Gastrocnemius medialis (tissue), 4 donors: ENCODE measurements around the gene TIPARP. TPM values are rescaled to one million over a fixed set of nuclear protein-coding genes. Genes with fewer than 3 reads are reported as not detected.

ENCODE experiments used
- ATAC-seq, 2 donors: fragments of 150-250 bp; one replicate each; pipeline ENCODE4 v1.9.1; 2016
- DNase-seq, 2 donors: peaks; one replicate each; pipeline ENCODE4 v3.0.0-alpha.2; 2019
- H3K27ac ChIP-seq, 4 donors: fragments of 200-600 bp; sonication (generic); 1 replicate in 1 of 4; 2 replicates in 3 of 4; pipeline ENCODE4 v1.5.1; 2016 to 2018; ENCODE audit warnings: mild to moderate bottlenecking in 2 of 4, moderate library complexity in 1 of 4
- H3K27me3 ChIP-seq, 3 donors: fragments of 200-600 bp; sonication (generic) in 2 of 3; 1 replicate in 1 of 3; 2 replicates in 2 of 3; pipeline versions ENCODE4 v1.5.1 to v1.6.0; 2016 to 2019; ENCODE audit warnings: mild to moderate bottlenecking in 1 of 3, moderate library complexity in 1 of 3
- H3K36me3 ChIP-seq, 2 donors: fragments of 200-600 bp; sonication (generic) in 1 of 2; one replicate each; pipeline ENCODE4 v1.5.1; 2017 to 2018
- H3K4me1 ChIP-seq, 2 donors: fragments of 200-600 bp; sonication (generic) in 1 of 2; one replicate each; pipeline ENCODE4 v1.5.1; 2016 to 2017; ENCODE audit warnings: mild to moderate bottlenecking in 2 of 2
- H3K4me3 ChIP-seq, 4 donors: fragments of 200-600 bp; sonication (generic) in 3 of 4; 1 replicate in 1 of 4; 2 replicates in 3 of 4; pipeline ENCODE4 v1.5.1; 2016 to 2019; ENCODE audit warnings: mild to moderate bottlenecking in 2 of 4
- H3K9me3 ChIP-seq, 3 donors: fragments of 200-600 bp; sonication (generic) in 2 of 3; 1 replicate in 1 of 3; 2 replicates in 2 of 3; pipeline ENCODE4 v1.5.1; 2016 to 2019
- POLR2A ChIP-seq, 2 donors: fragments of 450-650 bp; IDR thresholded peaks; one replicate each; pipeline ENCODE4 v1.6.1; 2017; ENCODE audit warnings: antibody characterized with exemption in 2 of 2, mild to moderate bottlenecking in 2 of 2, moderate library complexity in 2 of 2
- in situ Hi-C, 4 donors: fragments of 200-750 bp; cut with MboI; loops; one replicate each; pipeline versions ENCODE4 v1.15.0 to v1.8.0; 2017; ENCODE audit warnings: low sequenced_read_pairs in 4 of 4
- intact Hi-C: fragments of 100-400 bp; cut with DNase I; formaldehyde crosslinking; loops from one replicate; pipeline ENCODE4 v1.15.1; 2023; ENCODE audit warnings: low total_unique reads
- total RNA-seq, 4 donors: library from RNA; depleted of rRNA; stranded (reverse); fragments of >200 nt; gene quantifications; one replicate each; pipeline versions ENCODE4 v1.1.0 to v1.2.3, GENCODE V29; 2016
- TF ChIP-seq, protein P1 (sequence below), 5 experiments: fragments of 450-650 bp in 3 of 5; fragments of 200-600 bp in 2 of 5; sonication (generic) in 2 of 5; IDR thresholded peaks in 4 of 5; conservative IDR thresholded peaks in 1 of 5; 1 replicate in 4 of 5; 2 replicates in 1 of 5; pipeline ENCODE4 v1.5.1; 2016 to 2019; ENCODE audit warnings: antibody characterized with exemption in 5 of 5, mild to moderate bottlenecking in 3 of 5, moderate library complexity in 3 of 5

Gene TIPARP
- total RNA-seq, 4 donors from 2014 or later: 16.0 to 50.2 (median 31.7) TPM

DNA sequence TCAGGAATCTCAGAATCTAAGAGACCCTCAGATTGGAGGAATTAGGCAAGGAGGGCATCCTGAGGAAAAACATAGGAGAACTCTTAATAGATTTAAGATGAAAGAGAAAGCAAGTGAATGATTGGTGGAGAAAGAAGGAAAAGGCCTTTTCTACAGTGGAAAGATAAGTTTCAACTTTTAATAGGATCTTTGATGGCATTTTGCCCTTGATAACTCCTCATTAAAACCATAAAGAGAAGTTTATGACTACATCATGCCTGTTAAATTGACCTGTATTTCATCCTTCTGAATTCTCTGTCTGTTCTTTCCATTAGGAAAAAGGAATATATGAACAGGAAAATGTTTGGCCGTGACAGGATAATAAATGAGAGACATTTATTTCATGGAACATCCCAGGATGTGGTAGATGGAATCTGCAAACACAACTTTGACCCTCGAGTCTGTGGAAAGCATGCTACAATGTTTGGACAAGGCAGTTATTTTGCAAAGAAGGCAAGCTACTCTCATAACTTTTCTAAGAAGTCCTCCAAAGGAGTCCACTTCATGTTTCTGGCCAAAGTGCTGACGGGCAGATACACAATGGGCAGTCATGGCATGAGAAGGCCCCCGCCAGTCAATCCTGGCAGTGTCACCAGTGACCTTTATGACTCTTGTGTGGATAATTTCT lies 30.1 kb downstream of the TIPARP start:
- peaks cover 0 to 37% of the 10 kb centered on the region in 2 donors for H3K36me3 ChIP-seq
- intact Hi-C loops: no loop called here

DNA sequence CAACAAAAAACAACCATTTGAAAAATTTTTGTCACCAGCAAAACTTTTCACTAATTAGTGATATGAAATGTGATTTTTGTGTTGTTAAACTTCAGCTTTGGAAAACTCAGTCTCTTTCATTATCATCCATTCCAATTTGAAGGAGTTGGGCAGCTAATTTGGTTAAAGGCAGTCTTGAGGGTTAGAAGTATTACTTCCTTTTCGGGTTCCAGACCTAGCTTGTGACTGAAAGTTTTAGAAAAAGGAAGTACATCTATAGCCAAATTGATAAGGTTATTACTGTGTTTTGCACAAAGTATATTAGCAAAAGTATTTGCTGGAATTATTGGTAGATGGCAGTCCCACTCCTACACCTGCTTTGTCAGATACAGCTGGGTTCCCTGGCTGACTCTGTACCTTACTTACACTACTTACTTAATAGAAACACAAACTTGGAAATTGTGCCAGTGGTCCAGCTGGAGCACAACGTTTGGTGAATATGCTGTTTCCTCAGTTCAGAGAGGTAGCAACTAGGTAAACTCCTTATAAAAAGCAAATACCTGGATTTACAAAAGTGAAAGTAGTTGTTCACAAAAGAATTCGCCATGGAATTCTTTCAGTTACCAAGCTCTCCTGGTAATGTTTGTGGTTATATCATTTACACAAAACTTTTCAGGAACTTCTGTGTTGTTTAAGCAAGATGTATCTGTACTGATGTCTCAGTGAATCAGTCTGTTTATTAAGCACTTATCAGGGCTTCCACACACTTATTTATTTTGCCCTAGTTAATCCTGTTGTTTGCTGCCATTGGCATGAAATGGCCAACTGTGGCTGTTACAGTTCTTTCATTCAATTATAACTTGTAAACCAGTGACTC lies 31.6 kb downstream of the TIPARP start:
- H3K36me3 ChIP-seq: peaks cover 0 to 37% of the 10 kb centered on the region in 2 donors
- no peak overlapping the region for H3K4me3 ChIP-seq

More for the DNA sequence above, 30.1 kb downstream of the TIPARP start:
- H3K4me1 ChIP-seq: peaks cover 0 to 6% of the 10 kb centered on the region in 2 donors
- in situ Hi-C loops: no loop called here
- H3K27me3 ChIP-seq: no peaks in the 10 kb centered on the region
- no peak overlapping the region for H3K27ac ChIP-seq
- H3K4me3 ChIP-seq: no peak overlapping the region
- DNase-seq (no peak), ATAC-seq (no peak)
- no peaks in the 10 kb centered on the region for H3K9me3 ChIP-seq
- TF ChIP-seq, protein P1, sequence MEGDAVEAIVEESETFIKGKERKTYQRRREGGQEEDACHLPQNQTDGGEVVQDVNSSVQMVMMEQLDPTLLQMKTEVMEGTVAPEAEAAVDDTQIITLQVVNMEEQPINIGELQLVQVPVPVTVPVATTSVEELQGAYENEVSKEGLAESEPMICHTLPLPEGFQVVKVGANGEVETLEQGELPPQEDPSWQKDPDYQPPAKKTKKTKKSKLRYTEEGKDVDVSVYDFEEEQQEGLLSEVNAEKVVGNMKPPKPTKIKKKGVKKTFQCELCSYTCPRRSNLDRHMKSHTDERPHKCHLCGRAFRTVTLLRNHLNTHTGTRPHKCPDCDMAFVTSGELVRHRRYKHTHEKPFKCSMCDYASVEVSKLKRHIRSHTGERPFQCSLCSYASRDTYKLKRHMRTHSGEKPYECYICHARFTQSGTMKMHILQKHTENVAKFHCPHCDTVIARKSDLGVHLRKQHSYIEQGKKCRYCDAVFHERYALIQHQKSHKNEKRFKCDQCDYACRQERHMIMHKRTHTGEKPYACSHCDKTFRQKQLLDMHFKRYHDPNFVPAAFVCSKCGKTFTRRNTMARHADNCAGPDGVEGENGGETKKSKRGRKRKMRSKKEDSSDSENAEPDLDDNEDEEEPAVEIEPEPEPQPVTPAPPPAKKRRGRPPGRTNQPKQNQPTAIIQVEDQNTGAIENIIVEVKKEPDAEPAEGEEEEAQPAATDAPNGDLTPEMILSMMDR (IDR thresholded peaks at IDR 0.05 in 4 of 5, conservative IDR thresholded peaks at IDR 0.05 in 1 of 5): no peak
- no peak for TF ChIP-seq POLR2A (IDR thresholded peaks at IDR 0.05)

DNA sequence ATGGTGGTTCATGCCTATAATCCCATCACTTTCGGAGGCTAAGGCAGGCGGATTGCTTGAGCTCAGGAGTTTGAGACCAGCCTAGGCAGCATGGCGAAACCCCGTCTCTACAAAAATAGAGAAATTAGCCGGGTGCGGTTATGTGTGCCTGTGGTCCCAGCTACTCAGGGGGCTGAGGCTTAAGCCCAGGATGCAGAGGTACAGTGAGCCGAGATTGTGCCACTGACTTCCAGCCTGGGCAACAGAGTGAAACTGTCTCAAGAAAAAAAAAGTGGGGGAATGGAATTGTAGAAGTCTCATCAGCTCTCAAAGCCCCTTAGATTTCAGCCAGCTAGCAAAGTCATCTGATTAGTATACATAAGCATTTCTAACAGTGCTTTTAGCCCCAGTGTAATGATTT lies 33.2 kb downstream of the TIPARP start:
- Histone ChIP-seq H3K27ac (no peak overlapping the region), H3K4me3 (no peak overlapping the region), H3K9me3 (no peaks in the 10 kb centered on the region), H3K4me1 (no peaks in the 10 kb centered on the region), H3K27me3 (no peaks in the 10 kb centered on the region), H3K36me3 (peaks cover 0 to 37% of the 10 kb centered on the region in 2 donors)
- in situ Hi-C loops (no loop called here), intact Hi-C loops (no loop called here)
- no peak for DNase-seq
- TF ChIP-seq, protein P1 (IDR thresholded peaks at IDR 0.05 in 4 of 5, conservative IDR thresholded peaks at IDR 0.05 in 1 of 5): no peak
- no peak for TF ChIP-seq POLR2A (IDR thresholded peaks at IDR 0.05)
- no peak for ATAC-seq

More for the DNA sequence above, 31.6 kb downstream of the TIPARP start:
- Histone ChIP-seq H3K9me3 (no peaks in the 10 kb centered on the region), H3K27me3 (no peaks in the 10 kb centered on the region), H3K4me1 (peaks cover 0 to 6% of the 10 kb centered on the region in 2 donors), H3K27ac (no peak overlapping the region)
- DNase-seq (no peak), ATAC-seq (no peak)
- in situ Hi-C loops: no loop called here
- intact Hi-C loops: no loop called here
- TF ChIP-seq, protein P1 (IDR thresholded peaks at IDR 0.05 in 4 of 5, conservative IDR thresholded peaks at IDR 0.05 in 1 of 5): no peak
- TF ChIP-seq POLR2A (IDR thresholded peaks at IDR 0.05): no peak

DNA sequence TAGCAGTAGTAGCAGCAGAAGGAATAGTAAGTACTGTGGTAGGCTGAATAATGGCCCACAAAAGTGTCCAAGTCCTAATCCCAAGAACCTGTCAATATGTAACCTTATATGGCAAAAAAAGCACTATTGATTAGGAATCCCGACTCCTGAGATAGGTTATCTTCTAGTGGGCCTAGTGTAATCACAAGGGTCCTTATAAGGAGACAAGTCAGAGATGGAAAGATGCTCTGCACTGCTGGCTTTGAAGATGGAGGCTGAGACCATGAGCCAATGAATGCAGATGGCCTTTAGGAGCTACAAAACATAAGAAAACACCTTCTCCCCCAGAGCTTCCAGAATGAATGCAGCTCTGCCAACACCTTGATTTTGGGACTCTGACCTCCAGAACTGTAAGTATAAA lies 36.0 kb downstream of the TIPARP start:
- H3K36me3 ChIP-seq: peaks cover 0 to 25% of the 10 kb centered on the region in 2 donors
- no peak for DNase-seq
- no peak overlapping the region for H3K4me3 ChIP-seq
- intact Hi-C loops: no loop called here
- no peaks in the 10 kb centered on the region for H3K4me1 ChIP-seq
- no peak overlapping the region for H3K27ac ChIP-seq
- no peak for ATAC-seq
- no peak for TF ChIP-seq POLR2A (IDR thresholded peaks at IDR 0.05)
- TF ChIP-seq, protein P1 (IDR thresholded peaks at IDR 0.05 in 4 of 5, conservative IDR thresholded peaks at IDR 0.05 in 1 of 5): no peak
- no peaks in the 10 kb centered on the region for H3K27me3 ChIP-seq
- H3K9me3 ChIP-seq: no peaks in the 10 kb centered on the region
- in situ Hi-C loops: no loop called here
